ENCODE results near the gene PACS1.

Gene PACS1

GRCh38 chr11:66181632-66182315 is 111.7 kb downstream of the PACS1 start:
- no peak for DNase-seq (ENCODE audit: low read depth in 1 of 2, low spot score in 1 of 2)

GRCh38 chr11:66183494-66184048 is 113.5 kb downstream of the PACS1 start:
- DNase-seq (ENCODE audit: low read depth in 1 of 2, low spot score in 1 of 2) = no peak

- DNase-seq (ENCODE audit: low read depth in 1 of 2, low spot score in 1 of 2) = no peak
Measured at GRCh38 chr11:66184728-66185127, 114.7 kb downstream of the PACS1 start.

- no peak for DNase-seq (ENCODE audit: low read depth in 1 of 2, low spot score in 1 of 2)
Measured at GRCh38 chr11:66186470-66186869, 116.4 kb downstream of the PACS1 start.

- DNase-seq (ENCODE audit: low read depth in 1 of 2, low spot score in 1 of 2) = no peak
Measured at GRCh38 chr11:66187453-66187852, 117.4 kb downstream of the PACS1 start.

- DNase-seq (ENCODE audit: low read depth in 1 of 2, low spot score in 1 of 2) = no peak
Measured at GRCh38 chr11:66188580-66188979, 118.5 kb downstream of the PACS1 start.

GRCh38 chr11:66189031-66189745 is 119.1 kb downstream of the PACS1 start:
- DNase-seq (ENCODE audit: low read depth in 1 of 2, low spot score in 1 of 2) = no peak

GRCh38 chr11:66190786-66191185 is 120.7 kb downstream of the PACS1 start:
- no peak for DNase-seq (ENCODE audit: low read depth in 1 of 2, low spot score in 1 of 2)

- no peak for DNase-seq (ENCODE audit: low read depth in 1 of 2, low spot score in 1 of 2)
Measured at GRCh38 chr11:66192181-66192863, 122.2 kb downstream of the PACS1 start.

GRCh38 chr11:66194391-66194790 is 124.3 kb downstream of the PACS1 start:
- DNase-seq (ENCODE audit: low read depth in 1 of 2, low spot score in 1 of 2) = no peak

- no peak for DNase-seq (ENCODE audit: low read depth in 1 of 2, low spot score in 1 of 2)
Measured at GRCh38 chr11:66195867-66196266, 125.8 kb downstream of the PACS1 start.

GRCh38 chr11:66203847-66204246 is 133.8 kb downstream of the PACS1 start:
- no peak for DNase-seq (ENCODE audit: low read depth in 1 of 2, low spot score in 1 of 2)

GRCh38 chr11:66204412-66204811 is 134.3 kb downstream of the PACS1 start:
- no peak for DNase-seq (ENCODE audit: low read depth in 1 of 2, low spot score in 1 of 2)

- DNase-seq (ENCODE audit: low read depth in 1 of 2, low spot score in 1 of 2) = no peak
Measured at GRCh38 chr11:66207816-66208215, 137.7 kb downstream of the PACS1 start.

GRCh38 chr11:66211100-66211499 is 141.0 kb downstream of the PACS1 start:
- no peak for DNase-seq (ENCODE audit: low read depth in 1 of 2, low spot score in 1 of 2)

GRCh38 chr11:66216911-66217310 is 146.8 kb downstream of the PACS1 start:
- DNase-seq (ENCODE audit: low read depth in 1 of 2, low spot score in 1 of 2) = no peak

- no peak for DNase-seq (ENCODE audit: low read depth in 1 of 2, low spot score in 1 of 2)
Measured at GRCh38 chr11:66218036-66218435, 148.0 kb downstream of the PACS1 start.

- DNase-seq (ENCODE audit: low read depth in 1 of 2, low spot score in 1 of 2) = no peak
Measured at GRCh38 chr11:66218846-66219620, 149.0 kb downstream of the PACS1 start.

GRCh38 chr11:66219846-66220565 is 149.9 kb downstream of the PACS1 start:
- no peak for DNase-seq (ENCODE audit: low read depth in 1 of 2, low spot score in 1 of 2)

GRCh38 chr11:66220566-66220935 is 150.5 kb downstream of the PACS1 start:
- DNase-seq (ENCODE audit: low read depth in 1 of 2, low spot score in 1 of 2) = no peak

- no peak for DNase-seq (ENCODE audit: low read depth in 1 of 2, low spot score in 1 of 2)
Measured at GRCh38 chr11:66221012-66221411, 150.9 kb downstream of the PACS1 start.
